ENCODE measurements around the gene DEDD. TPM values are rescaled to one million over a fixed set of nuclear protein-coding genes. Genes with fewer than 3 reads are reported as not detected.

DEDD gene
- total and polyA plus RNA-seq, 2 experiments from 2014 or later = 22.8 to 35.3 TPM

GRCh38 chr1:161171191-161171590 is 38.7 kb upstream of the DEDD start:
- Mint-ChIP-seq H3K36me3 (ENCODE audit: low read depth) (peaks cover 54% of the 10 kb centered on the region), H3K27ac (no peak overlapping the region), H3K27me3 (ENCODE audit: insufficient read depth, low read depth, poor library complexity) (peaks cover 13% of the 10 kb centered on the region), H3K4me1 (peaks cover 7% of the 10 kb centered on the region), H3K9me3 (no peaks in the 10 kb centered on the region), H3K4me3 (no peak overlapping the region)
- Histone ChIP-seq H3K9me2 (ENCODE audit: insufficient read depth) (no peaks in the 10 kb centered on the region), H3K27me3 (ENCODE audit: insufficient read depth) (no peaks in the 10 kb centered on the region), H3K36me3 (ENCODE audit: insufficient read depth) (peaks cover 17% of the 10 kb centered on the region), H3K79me2 (replicated peaks; ENCODE audit: insufficient read depth) (peaks cover under 1% of the 10 kb centered on the region), H2AFZ (no peak overlapping the region), H4K20me1 (replicated peaks; ENCODE audit: insufficient read depth) (peaks cover 4% of the 10 kb centered on the region; the same call in 1 of the 2 replicates), H3F3A (replicated peaks; ENCODE audit: low read depth) (peaks cover 12% of the 10 kb centered on the region), H3K4me1 (ENCODE audit: insufficient read depth) (peaks cover under 1% of the 10 kb centered on the region; the same call in 1 of the 2 replicates), H3K27ac (ENCODE audit: low read depth) (no peak overlapping the region), H3K4me3 (no peak overlapping the region), H3K4me2 (no peak overlapping the region)
- DNase-seq (ENCODE audit: low spot score) (peak; percentile 42), ATAC-seq (no peak)
- TF ChIP-seq ZNF462 (CRISPR knock-in tag; IDR thresholded peaks at IDR 0.05) (no peak), CTCF (conservative IDR thresholded peaks at IDR 0.05; ENCODE audit: low read depth in 2 of 2) (peak; percentile 51 to 52)

GRCh38 chr1:161168906-161169305 is 36.4 kb upstream of the DEDD start:
- ATAC-seq (no peak), DNase-seq (ENCODE audit: low spot score) (no peak)
- no peaks in the 10 kb centered on the region for H3K79me2 ChIP-seq (replicated peaks; ENCODE audit: insufficient read depth)
- H3K4me3 ChIP-seq = no peak overlapping the region
- H3K36me3 ChIP-seq (ENCODE audit: insufficient read depth) = peaks cover 16% of the 10 kb centered on the region
- Mint-ChIP-seq H3K4me1 (peaks cover 12% of the 10 kb centered on the region), H3K4me3 (no peak overlapping the region), H3K27me3 (ENCODE audit: insufficient read depth, low read depth, poor library complexity) (peaks cover 19% of the 10 kb centered on the region), H3K36me3 (ENCODE audit: low read depth) (peaks cover 44% of the 10 kb centered on the region), H3K27ac (no peak overlapping the region), H3K9me3 (no peaks in the 10 kb centered on the region)
- no peak overlapping the region for H2AFZ ChIP-seq
- no peak overlapping the region for H3K4me2 ChIP-seq
- H3K27ac ChIP-seq (ENCODE audit: low read depth) = no peak overlapping the region
- H3K9me2 ChIP-seq (ENCODE audit: insufficient read depth) = no peaks in the 10 kb centered on the region
- H3K27me3 ChIP-seq (ENCODE audit: insufficient read depth) = no peaks in the 10 kb centered on the region
- H3F3A ChIP-seq (replicated peaks; ENCODE audit: low read depth) = peaks cover 21% of the 10 kb centered on the region
- no peaks in the 10 kb centered on the region; the same call in 1 of the 2 replicates for H4K20me1 ChIP-seq (replicated peaks; ENCODE audit: insufficient read depth)
- H3K4me1 ChIP-seq (ENCODE audit: insufficient read depth) = peaks cover 7% of the 10 kb centered on the region; the same call in 1 of the 2 replicates
- TF ChIP-seq ETS1 (IDR thresholded peaks at IDR 0.05) (no peak), ZNF114 (CRISPR knock-in tag; IDR thresholded peaks at IDR 0.05) (no peak), NANOG (IDR thresholded peaks at IDR 0.05; ENCODE audit: borderline replicate concordance) (no peak), EZH2 (IDR thresholded peaks at IDR 0.05; ENCODE audit: low read depth, unreplicated experiment) (no peak)
